Activated T-cell treated with anti-CD3 and anti-CD28 coated beads, Interleukin-2, amount 50 U/mL, for 48 hours (primary cell): ENCODE measurements around the gene RPA3.

Source experiments
- DNase-seq, 2 experiments: peaks; one replicate each; pipeline ENCODE4 v3.0.0-alpha.2; 2020

RPA3 gene

DNA sequence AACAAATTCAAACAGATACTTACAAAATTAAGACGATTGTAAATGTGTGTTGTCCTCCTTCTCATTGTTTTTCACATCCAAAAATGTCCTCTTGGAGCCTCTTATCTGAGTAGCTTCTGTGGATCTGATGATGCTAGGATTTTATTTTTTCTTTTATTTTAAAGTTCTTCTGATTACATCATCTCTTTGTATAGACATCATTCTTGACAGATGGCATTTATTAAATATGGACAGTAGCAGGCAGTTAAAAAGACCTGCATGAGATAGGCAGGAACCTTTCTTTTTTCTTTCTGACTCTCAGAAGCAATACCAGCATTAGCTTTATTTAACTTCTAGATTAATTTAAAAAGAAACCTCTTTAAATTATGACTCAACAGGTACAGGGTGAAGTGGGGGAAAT, at the start of gene RPA3:
TSS of gene RPA3 (minus strand) at position 116 of the 400 bp plus-strand sequence. CDS start 78,189 bp downstream, outside the sequence.
- no peak for DNase-seq

DNA sequence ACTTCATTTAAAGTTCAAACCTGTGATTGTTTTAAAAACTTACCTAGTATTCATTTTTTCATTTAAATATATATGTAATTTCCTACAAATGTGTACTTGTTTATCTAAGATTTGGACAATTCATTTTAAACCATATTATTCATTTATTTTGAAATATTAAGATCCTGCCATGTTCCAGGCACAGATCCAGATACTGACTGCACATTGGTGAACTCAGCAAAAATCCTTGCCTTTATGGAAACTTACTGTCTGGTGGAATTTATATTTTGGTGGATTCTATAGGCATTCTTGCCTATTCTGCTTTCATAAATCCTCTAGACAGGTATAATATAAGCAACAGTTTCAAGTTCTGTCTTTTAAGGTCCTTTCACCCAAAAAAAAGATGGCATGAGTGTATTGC, 48.3 kb upstream of the RPA3 start:
- DNase-seq, result no peak

DNA sequence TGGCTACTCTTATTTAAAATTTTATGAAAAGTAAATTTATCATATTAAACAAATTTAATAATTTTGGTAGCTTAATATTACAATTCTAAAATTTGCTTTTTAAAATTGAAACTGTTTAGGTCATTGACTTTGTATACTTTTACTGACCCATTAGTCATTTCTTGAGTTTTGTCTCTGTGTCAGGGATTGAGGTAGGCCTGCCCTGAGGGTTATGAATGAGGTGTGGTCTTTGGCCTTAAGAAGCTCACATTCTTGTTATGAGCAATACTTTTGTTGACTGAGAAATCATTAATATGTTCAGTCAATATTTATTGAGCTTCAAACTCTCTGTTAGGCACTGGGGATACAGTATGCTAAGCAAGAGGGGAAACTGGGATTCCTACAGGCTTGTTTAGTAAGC, 47.0 kb upstream of the RPA3 start:
- no peak for DNase-seq

DNA sequence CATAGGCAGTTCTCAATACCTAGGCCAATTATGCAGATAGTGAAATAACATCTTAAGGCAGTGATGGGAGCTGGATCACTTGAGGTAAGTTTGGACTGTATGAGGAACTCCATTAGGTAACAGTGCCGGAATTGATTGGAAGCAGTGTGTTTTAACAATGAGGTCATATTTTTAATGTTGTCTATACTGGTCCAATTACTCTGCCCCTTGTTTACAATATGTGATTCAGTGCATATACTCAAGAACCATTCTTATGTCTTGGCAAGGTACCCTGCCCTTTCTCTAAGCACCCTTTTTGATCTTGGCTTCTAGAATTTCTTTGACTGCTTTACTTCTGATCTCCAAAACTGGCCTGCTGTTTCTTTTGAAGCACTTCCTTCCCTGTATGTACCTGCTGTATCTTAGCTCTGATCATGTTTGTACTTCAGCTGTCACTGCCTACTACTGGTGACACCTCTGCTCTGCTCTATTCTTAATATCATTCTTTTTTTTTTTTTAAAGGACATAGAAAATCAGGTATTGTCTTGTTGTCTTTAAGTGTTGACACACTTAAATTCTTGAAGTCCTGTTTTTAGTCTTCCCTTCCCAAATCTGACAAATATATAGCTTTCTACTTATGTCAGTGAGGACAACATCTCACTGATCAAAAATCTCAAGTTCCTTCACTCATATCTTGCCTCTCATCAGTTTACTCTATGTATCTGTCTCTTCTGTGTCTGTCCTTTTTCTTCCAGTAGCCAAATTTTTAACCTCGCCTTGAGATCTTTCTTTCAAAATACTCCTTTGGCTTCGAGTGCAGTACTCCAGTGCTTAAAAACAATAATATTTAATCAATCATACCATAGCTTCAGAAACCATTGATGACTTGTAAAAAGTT, 46.4 kb upstream of the RPA3 start:
- DNase-seq, result no peak

DNA sequence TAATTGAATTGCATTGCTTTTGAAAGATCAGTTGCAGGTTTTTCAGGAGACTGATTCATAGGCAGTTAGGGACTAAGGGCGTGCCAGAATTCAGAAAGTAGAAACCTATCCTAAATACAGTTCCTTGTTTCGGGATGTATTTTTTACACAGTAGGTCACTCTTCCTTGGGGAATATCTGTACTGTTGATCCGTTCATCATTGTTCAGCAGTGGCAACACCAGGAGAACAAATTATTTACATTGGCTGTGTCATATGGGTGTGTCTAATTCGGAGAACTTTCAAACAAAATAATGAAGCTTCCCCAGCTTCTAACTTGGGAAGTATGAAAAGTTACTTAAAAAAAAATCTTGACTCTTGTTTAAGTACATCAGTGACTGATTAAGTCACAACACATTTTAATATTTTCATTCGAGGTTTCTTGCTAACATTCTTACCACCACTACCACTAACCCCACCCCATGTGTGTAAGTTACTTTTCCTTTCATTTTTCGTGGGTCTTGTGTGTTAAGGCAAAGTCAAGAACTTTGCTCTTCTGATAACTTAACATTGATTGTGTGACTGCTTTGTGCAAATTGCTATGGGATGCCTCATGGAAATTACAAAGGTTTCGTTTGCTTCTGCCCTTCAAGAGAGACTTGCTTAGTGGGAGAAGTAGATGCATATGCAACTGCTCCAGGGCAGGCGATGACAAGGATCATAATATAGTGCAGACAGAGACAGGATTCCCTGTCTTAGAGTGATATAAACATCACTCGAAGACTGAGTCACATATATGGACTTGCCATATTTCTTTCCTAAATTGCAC, 43.8 kb upstream of the RPA3 start:
- DNase-seq, result peak; percentile 24 to 25

DNA sequence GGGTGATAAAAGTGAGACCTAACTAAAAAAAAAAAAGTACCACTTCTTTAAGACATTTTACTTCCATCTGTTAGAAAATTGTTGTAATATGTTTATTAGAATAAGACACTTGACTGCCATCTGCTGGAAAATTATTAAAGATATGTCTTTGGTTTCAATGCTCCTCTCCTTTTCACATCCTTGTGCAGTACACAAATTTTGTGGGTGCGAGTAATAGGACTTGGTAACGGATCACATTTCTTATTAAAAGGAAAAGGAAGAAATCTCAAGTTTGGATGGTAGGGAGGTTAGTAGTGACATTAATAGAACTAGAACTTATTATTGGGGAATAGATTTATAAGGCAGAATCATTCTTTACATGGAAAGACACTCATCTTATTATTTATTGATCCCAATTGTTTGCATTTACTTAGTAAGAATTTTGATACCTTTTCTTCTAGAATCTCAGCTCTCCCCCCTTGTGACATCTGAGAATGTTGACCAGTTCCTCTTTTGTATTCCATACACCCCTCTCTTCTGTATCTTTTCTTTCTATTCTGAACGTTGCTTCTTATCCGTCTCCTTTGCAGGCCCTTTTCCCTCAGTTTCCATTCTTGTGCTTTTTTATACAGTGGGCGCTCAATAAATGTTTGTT, 43.0 kb upstream of the RPA3 start:
- no peak for DNase-seq

DNA sequence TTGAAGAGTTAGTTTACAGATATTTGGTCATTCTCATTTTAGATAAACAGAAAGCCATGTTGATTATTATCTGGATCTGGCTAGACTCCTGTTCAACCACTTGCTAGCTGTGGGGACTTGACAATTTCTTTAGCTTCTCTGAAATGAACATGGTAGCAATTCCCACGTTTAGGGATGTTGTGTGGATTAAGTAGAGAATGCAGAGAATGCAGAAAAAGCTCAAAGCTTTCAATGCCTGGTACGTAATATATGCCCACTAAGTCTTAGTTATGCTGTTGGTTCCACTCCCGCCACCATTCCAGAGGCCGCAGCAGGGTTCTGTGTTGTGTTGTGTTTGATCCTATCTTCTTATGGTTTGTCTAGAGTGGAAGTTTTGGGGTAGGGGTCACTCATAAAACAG, 39.2 kb upstream of the RPA3 start:
- DNase-seq, result no peak

DNA sequence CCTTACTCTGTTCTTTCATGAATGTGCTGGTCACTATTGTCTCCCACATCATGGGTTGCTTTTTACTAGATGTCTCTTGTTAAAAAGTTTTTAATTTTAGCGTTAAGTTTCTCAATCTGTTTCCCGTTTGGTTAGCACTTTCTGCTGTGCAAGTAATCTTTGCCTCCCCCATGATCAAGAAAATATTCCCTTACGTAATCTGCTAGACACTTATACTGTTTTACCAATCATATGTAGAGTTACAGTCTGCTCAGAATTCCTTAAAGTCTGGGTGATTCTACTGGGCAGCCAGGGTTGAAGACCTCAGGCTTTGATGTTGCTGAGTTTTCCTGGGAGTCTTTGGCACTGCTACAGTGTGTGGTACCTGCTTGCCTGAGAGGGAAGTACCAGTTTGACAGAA, 38.2 kb upstream of the RPA3 start:
- no peak for DNase-seq

DNA sequence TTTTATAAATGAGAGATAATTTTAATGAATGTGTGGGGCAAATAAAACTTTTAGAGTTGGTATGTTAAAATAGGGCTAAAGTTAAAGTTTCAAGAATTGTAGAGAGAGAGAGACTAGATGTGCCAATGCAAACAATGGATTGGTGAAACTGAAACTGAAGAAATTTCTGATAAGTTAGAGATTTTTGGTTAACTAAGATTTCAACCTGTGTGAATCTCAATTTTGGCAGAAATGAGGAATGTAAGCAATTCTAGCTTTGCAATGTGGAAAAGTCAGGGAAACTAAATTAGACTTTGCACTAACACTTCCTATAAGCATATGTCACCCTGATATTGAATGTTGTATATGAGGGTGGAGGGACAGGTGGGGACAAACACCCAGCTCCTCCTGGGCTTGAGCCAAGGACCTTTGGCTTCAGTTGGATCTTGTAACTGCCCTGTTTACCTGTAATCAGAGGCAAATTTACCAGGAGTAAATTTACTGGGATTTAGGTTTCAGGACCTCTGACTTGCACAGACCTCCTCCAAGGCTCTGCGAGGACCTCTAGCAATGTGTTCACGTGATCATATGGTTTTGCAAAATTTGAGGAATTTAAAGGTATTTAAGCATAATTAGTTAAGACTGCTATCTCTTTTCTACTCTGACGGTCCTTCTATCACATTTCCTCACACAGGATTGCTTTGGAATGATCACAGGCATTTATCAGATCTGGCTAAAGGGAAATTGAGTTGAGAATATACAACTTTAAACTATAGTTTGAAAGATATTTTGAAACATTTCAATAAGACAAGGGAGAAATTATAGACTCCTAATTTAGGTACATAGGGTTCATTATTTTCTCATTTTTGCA, 33.1 kb upstream of the RPA3 start:
- DNase-seq, result no peak

DNA sequence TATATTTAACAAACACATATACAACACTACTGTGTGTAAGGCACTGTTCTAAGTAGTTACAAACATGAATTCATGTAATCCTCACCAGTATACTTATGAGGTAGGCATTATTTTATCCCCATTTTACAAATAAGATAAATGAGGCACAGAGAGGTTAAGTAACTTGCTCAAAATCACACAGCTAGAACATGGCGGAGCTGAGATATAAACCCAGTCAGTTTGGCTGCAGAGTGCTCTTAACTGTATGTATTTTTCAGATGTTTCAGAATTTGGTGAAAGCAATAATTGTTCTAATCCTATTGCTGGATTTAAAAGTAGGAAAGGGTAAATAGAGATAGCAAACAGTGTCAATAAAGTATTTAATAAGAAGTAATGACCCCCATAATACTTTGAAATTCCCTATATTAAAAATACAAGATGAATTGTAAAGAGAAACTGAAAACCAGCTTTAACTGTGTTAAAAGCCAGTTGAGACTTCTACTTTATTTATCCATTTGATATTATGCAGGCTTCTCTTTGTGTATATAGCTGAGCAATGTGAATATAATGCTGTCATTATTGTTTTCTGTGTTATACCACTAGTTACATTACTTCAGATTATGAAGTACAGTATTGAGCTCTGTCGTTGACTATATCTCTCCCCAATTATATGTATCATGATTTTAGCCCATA, 32.3 kb upstream of the RPA3 start:
- no peak for DNase-seq

DNA sequence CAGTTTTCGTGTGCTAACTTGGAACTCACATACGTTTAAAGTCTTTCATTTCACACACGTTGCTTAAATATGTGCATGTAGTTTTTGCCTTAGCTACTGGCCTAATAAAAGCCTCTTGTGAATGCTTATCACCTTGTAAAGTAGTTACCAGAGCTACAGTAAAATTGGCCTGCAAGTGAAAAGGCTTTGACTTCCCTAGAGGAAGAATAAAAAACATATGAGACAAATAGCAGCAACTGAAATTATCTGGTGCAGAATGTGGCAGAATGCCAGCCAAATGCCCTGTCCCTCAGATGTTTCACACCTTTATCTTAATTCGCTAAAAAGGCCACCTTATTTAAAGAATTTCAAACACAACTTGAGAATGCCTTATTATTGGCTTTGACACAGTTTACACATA, 28.1 kb upstream of the RPA3 start:
- no peak for DNase-seq

DNA sequence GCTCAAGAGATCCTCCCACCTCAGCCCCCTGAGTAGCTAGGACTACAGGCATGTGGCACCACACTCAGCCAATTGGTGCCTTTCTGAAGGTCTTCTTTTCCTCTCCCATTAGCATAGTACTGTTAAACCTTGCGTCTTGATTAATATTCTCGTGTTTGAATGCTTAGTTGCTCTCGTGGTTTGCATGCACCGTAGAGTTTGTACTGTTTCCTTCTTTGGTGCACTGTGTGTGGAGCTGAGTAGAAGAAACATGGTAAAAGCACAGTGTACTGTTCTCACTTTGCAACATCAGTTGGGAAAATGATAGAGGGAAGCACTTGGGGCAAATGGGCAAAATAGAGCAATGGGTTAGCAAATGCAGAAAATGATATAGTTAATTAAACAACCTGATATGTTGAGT, 27.6 kb upstream of the RPA3 start:
- DNase-seq, result no peak

DNA sequence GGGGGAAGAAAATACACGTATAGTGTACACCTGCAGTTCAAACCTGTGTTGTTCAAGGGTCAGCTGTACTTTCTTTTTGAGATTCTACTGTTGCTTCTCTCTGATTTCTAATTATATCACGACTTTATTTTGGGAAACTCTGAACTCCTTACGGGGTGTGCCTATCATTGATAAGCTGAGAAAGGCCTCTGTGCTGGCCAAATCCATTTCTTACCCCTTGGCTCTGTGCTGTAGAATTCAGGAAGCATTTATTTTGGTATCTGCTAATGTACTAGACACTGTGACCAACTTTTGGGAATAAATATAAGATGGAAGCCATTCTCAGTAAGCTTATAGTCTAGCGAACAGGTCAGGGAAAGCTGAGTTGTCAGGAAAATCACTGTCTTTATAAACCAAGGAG, 26.9 kb upstream of the RPA3 start:
- DNase-seq, result no peak

DNA sequence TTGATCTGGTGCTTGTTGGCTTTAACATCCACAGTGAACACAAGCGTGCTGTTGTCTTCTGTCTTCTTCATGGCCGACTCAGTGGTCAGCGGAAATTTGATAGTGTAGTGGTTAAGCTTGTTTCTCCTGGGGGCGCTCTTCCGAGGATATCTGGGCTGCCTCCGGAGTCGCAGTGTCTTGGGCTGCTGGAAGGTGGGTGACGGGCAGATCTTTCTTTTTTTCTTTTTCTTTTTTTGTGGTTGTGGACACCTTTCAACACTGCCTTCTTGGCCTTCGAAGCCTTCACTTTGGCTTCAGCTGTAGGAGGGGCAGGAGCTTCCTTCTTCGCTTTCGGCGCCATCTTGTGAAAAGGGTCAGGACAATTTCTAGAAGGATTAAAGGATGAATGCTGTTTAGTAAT, 23.8 kb upstream of the RPA3 start:
- DNase-seq, result no peak

DNA sequence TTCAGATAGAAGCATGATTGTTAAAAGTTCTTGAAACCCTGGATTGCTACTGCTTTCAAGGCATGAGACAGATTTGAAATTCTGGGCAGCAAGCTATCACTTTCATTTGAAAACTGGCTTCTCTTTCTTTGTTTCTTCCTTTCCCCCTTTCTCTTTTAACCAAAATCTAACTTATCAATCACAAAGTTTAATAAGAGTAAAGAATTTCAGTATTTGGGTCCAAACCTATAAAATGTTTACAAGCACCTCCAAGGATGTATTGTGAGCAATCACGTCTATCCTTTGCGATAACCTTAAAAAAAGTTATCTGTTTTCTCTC, 21.6 kb upstream of the RPA3 start:
- no peak for DNase-seq

DNA sequence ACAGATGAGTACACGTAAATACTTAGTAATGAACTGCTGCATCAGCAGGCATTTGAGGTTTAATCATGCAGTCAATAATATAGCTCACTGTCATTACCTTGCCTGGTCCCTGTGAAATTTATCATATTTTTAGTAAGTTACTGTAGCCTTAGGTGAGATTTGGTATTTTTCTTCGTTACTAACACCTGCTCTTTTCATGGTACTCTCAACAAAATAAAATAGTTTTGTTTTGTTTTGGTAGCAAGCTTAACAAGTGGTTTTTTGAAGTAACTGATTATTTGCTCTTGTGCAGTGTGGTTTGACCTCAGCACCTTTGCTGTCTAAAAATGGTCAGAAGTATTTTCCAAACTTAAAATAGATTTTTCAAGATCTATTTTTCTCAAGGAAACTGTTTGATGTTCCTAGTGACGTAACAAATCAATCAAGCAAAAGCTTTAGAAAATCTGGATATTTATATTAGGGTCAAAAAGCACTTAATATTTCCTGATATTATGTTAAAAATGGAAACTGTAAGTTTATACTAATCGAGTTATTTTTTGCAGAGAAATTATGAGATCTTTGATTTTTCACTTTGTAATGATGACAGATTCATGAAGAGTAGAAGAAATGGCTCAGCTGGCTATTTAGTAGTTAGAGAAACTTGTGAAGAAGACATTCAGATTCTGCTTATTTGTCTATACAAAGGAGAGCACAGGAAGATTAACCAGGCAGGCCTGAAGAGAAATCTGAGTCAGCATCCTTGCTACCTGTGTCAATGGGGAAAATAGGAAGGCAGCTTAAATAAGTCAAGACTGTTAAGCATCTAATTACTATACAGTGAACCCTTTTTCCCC, 21.0 kb upstream of the RPA3 start:
- no peak for DNase-seq

DNA sequence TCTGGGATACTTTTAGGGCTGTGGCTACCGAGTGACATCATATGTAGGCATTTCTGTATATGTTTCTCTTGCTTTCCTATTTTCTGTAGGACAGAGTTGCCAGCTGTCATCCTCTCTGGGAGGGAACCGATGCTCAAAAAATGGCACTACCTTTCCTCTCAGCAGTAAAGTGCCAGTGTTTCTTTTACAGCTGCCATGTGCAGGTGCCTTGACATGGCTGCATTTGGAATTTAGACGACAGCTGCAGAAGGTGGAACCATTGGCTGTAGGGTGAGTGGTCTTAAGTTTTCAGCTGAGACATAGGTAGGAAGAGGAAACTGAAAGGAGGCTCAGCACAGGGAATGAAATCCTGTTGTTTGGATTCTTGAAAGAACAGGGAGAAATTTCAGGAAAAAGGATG, 20.2 kb upstream of the RPA3 start:
- DNase-seq, result no peak

DNA sequence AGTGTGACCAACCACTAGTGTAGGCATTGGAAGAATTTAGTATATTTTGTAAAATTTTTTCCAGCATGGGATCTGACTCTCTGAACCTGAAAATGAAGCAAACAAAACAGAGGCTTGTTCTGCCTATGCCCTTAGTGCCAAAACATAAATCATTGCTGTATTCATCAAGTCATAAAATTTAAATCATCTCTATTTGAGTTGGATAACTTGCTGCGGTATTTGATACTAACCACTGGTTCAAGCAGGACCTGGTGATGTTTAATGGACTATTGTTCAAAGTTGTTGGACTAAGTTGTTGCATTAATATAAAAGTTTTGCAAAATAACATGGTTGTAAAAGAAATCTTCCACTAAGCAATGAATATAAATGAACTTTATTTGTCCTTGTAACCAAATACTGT, 19.8 kb upstream of the RPA3 start:
- DNase-seq, result no peak

DNA sequence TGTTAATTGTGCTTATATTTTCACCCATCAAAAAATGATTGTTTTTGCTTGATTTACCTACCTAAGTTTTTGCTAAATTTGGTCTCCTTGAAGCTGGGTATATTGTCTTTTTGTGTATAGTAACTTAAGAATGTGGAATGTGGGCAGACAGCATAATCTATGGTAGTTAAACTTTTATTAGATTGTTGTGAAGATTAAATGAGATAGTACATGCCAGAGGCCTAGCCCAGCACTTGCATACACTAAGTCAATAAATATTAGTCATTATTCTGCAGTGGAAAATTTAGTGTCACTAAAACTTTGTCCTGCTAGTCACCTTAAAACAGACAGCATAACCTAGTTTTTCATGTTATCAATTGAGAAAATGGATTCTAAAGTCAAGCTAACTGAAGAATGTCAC, 19.3 kb upstream of the RPA3 start:
- DNase-seq, result no peak

DNA sequence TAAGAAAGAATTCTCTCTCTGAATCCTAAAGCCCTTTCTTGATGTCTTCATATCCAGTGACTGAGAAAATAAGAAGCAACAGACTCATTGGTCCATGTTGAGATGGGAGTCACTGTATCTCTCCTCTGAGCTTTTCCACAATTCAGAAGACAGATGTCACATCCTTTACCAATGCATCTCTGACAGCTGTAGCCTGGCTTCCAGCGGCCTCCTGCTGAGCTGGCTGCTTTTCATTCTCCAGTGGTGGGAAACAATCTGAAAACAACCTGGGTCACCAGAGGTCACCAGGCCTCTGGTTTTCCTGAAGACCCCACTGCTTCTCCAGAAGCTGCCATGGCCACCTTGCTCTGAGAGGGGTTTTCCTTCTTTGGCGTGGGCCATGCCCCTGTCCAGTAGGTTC, 18.3 kb upstream of the RPA3 start:
- DNase-seq, result no peak

DNA sequence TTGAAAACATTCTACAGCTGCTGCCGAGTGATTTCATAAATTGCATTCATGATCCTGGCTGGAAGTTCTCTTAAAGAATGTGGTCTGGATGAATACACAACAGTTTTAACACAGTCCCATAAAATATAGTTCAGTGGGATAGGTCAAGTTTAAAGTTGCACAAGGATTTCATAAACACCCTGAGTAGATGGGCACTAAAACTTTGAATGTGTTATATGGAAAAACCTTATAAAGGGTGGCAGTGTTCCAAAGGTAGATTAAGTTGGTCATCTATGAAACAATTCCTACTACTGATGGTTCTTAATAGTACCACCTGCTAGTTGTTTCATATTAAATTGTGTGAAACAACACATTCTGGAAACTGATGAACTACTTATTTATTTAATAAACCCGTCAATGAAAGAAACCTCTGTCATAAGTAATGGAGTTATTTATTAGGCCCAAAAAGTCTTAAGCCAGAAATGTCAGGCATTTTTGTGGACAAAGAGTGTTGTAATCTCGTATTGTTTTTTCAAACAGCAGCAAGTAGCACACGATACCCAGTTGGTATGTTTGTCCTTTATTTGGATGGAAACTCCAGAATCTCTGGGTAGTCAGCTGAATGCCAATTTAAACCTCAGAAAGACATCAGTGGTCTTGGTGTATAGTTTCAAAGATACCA, 14.3 kb upstream of the RPA3 start:
- no peak for DNase-seq
